Dedifferentiated amniotic fluid mesenchymal stem cell (primary cell): ENCODE data around the gene EXOC3L2.
"Not testable (repeated sequence)": the region's sequence is repeated elsewhere in the genome, so short reads cannot be mapped to it uniquely, and the experiment has no call there.

Source experiments
- DNase-seq: peaks from one replicate; pipeline ENCODE4 v3.0.0-alpha.2; 2016; ENCODE audit errors: extremely low spot score

The EXOC3L2 gene

GRCh38 chr19:45245334-45245787, at the start of gene EXOC3L2:
EXOC3L2 (minus strand) TSS chr19:45245407; CDS start chr19:45239045, 6,362 bp downstream.
- DNase-seq: no peak

DNA sequence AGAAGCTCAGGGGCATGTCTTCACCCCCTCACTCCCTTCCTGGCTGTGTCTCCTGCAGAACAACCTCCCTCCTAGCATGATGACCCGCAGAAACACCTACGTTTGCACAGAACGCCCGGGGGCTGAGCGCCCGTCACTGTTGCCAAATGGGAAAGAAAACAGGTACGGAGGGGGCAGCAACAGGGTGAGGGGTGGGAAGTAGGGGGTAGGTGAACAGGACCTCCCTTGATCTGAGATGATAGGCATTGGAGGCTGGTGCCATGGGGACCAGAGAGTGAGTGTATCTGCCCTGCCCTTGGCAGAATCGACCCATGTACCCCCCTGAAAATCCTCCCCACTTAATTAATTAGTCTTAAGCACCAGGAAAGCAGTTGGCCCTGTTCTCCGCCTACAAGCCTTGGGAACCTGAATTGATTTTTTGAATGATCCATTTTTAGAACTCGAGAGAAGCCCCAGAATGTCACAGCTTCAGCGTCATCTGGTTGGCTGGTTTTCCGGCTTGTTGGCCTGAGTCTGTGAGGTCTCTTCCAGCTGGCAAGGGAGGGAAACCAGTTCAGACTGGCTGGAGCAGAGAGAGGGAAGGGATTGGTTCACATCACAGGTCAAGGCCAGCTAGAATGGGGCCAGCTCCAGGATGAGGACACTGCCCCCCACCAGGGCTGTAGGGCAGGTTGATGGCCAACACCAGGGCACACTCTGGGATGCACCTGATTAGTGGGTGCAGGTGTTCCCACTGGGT, 49.3 kb upstream of the EXOC3L2 start:
- DNase-seq: no peak

DNA sequence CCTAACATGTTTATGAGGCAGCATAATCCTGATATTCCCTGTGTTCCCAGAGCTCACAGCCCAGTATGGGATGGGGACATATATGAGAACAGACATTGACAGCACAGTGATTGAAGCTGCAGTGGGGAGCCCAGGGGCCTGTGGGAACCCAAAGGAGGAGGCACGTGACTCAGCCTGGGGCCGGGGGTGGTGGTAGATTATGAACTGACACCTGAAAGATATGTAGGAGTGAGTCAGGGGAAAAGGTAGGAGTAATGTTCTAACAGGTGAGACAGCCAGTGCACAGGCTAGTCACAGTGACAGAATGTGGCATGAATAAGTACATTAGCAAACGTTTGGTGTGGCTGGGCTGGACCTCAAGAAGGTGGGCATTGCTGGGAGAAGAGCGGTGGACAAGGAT, 48.5 kb upstream of the EXOC3L2 start:
- DNase-seq: no peak

- DNase-seq: no peak
Observed at GRCh38 chr19:45291834-45292233, 46.6 kb upstream of the EXOC3L2 start.

DNA sequence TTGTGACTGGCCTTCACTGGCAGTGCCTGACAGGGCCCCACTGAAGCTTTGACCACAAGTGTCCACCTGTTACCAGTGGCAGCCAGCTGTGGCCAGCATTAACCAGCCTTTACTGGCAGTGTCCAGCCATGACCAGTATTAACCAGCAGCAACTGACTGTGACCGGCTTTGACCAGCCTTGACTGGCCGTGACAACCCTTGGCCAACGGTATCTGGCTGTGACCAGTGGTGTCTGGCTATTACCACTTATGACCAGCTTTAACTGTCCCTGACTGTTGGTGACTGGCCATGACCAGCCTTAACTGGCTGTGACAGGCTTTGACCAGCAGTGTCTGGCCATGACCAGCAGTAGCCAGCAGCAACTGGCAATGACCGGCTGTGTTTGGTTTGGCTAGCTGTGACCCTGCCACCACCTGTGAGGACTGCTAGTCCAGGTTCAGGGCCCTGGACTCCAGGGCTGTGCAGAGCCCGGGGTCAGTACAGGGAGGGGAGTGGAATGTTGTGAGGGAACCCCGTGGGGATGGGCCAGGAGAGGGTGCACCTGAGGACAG, 45.2 kb upstream of the EXOC3L2 start:
- no peak for DNase-seq

GRCh38 chr19:45283443-45284033, 38.3 kb upstream of the EXOC3L2 start:
- no peak for DNase-seq

DNA sequence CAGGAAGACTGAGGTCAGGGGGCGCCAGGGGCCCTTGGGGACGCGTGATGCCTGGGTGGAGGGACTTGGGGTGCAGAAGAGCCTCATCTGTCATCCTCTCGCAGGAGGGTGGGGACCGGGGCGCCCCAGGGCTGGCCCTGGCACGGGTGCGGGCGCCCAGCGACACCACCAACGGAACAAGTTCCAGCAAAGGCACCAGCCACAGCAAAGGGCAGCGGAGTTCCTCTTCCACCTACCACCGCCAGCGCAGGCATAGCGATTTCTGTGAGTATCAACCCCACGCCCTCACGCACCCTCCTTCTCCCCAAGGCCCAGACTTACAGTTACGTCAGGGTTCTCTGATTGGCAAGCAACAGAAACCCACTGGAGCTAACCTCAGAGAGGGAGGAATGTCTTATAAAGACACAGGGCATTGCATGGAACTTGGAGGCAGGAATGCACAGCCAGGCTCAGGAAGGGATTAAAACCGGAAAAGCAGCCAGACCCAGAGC, 35.3 kb upstream of the EXOC3L2 start:
- DNase-seq: no peak

GRCh38 chr19:45279587-45280192, 34.5 kb upstream of the EXOC3L2 start:
- no peak for DNase-seq

DNA sequence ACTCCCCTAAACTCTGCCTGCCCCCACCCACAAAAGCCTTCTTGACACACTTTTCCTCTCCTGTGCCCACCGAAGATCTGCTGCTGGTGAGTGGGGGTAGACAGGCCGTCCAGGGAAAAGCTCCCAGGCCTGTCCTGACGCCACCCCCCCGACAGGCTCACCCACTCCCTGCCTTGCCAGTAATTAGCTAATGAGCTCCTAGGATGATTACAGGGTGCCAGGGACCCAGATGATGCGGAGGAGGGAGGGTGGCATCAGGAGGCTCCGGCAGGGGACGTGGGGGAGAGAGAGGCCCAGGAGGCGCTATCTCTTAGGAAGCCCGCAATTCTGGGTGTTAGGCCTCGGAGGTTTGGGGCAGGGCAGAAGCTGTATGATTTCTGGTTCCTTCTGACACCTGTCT, 32.9 kb upstream of the EXOC3L2 start:
- DNase-seq: no peak

DNA sequence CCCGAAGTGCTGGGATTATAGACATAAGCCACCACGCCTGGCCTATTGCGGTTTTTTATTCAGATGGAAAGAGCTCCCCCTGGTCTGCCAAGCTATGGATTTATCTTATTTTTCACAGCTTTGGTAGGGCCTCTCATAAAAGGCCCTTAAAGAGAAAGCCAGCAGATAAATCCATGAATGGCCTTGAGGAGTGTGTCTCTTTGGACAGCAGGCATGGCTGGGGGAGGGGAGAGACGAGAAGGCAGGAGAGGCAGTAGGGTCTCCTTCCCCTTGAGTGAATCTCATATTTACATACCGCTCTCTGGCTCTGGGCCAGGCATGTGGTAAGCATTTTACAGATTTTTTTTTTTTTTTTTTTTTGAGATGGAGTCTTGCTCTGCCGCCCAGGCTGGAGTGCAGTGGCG, 31.1 kb upstream of the EXOC3L2 start:
- no peak for DNase-seq

DNA sequence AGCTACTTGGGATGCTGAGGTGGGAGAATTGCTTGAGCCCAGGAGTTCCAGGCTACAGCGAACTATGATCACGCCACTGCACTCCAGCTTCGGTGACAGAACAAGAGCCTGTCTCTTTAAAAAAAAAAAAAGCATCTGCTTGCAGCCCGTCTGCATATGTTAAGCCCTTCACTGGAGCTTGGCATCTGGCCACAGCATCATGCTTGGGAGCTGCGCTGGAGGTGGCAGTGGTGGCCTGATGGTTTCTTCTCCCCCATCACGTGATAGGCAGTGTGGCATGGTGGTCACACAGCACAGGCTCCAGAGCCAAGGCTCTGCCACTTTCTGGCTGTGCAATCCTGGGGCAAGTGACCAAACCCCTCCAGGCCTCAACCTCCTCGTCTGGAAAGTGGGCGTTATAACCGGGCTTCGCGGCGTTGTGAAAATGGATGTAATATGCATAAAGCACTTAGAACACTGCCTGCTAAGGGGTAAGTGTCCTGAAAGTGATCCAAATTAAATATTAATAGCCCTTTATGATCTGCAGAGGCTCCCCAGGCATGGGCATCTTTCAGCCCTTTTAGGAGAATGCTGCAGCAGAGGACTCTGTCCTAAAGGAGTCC, 30.3 kb upstream of the EXOC3L2 start:
- DNase-seq: no peak

- no peak for DNase-seq
Observed at GRCh38 chr19:45273521-45273855, 28.3 kb upstream of the EXOC3L2 start.

GRCh38 chr19:45271735-45272108, 26.5 kb upstream of the EXOC3L2 start:
- no peak for DNase-seq

- no peak for DNase-seq
Observed at GRCh38 chr19:45271098-45271734, 26.0 kb upstream of the EXOC3L2 start.

GRCh38 chr19:45269939-45270338, 24.7 kb upstream of the EXOC3L2 start:
- not testable (repeated sequence) for DNase-seq

DNA sequence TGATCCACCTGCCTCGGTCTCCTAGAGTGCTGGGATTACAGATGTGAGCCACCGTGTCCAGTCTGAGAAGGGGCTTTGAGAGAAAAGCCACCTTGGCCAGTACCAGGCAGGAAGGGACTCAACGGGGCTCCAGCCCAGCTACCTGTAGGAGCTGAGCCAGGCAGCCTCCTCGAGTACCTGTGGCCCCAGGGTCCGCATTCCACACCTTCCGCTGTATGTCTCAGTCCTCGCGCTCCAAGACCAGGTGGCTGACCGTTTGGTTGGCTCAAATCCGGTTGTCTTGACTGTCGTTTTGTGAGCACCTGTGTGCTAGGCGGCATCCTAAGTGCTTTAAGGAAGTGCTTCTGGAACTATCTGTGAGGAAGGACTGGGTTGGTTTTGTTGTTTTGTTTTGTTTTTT, 22.1 kb upstream of the EXOC3L2 start:
- no peak for DNase-seq

GRCh38 chr19:45265375-45265774, 20.2 kb upstream of the EXOC3L2 start:
- no peak for DNase-seq

- DNase-seq: no peak
Observed at GRCh38 chr19:45264781-45265317, 19.6 kb upstream of the EXOC3L2 start.

DNA sequence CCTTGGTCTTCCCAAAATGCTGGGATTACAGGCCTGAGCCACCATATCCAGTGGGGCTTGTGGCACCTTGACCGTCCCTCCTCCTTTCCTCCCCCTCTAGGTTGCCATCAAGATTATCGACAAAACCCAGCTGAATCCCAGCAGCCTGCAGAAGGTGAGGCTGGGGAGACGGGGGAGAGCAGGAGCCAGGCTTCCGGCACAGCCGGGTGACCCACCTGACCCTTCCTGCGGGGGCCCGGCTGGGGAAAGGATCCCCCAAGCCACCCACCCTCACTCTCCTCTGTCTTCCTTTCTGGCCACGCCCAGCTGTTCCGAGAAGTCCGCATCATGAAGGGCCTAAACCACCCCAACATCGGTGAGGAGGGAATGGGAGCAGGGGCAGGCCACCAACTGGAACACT, 17.8 kb upstream of the EXOC3L2 start:
- DNase-seq: no peak

- DNase-seq: no peak
Observed at GRCh38 chr19:45262570-45262969, 17.4 kb upstream of the EXOC3L2 start.

DNA sequence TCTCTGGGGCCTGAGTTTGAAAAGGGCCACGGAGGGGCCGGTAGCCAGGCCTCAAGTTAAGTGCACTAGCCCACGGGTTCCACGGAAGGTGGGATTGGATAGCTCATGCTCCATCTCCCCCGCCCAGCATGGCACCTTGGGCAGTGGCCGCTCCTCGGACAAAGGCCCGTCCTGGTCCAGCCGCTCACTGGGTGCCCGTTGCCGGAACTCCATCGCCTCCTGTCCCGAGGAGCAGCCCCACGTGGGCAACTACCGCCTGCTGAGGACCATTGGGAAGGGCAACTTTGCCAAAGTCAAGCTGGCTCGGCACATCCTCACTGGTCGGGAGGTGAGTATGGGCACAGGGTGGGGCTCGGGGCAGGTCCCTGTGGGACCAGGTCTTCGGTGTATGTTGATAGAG, 13.7 kb upstream of the EXOC3L2 start:
- DNase-seq: no peak

DNA sequence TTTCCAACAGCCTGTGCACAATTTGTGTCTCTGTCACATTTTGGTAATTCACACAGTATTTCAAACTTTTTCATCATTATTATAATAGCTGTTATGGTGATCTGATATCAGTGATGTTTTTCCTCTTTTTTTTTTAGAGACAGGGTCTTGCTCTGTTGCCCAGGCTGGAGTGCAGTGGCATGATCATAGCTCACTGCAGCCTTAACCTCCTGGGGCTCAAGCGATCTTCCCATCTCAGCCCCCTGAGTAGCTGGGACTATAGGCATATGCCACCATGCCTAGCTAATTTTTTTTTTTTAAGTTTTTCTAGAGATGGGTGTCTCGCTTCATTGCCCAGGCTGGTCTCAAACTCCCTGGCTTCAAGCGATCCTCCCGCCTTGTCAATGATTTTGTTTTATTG, 11.6 kb upstream of the EXOC3L2 start:
- no peak for DNase-seq
